Glutamatergic neuron (in vitro differentiated cells): ENCODE data around the gene CSGALNACT2. TPM values are rescaled to one million over a fixed set of nuclear protein-coding genes. Genes with fewer than 3 reads are reported as not detected.
A peak's percentile ranks its signal among the peaks of the same experiment; 100 is the strongest.

Source experiments
- DNase-seq: peaks from one replicate; pipeline ENCODE4 v3.0.0; 2022
- H3K27ac Mint-ChIP-seq: one replicate; pipeline ENCODE4 v1.8.0; 2020; ENCODE audit warnings: mild to moderate bottlenecking, mixed read lengths, inconsistent platforms; ENCODE audit not compliant: unreplicated experiment
- H3K27me3 Mint-ChIP-seq: one replicate; pipeline ENCODE4 v1.8.0; 2020; ENCODE audit warnings: mild to moderate bottlenecking, moderate library complexity, mixed read lengths, inconsistent platforms; ENCODE audit not compliant: unreplicated experiment
- H3K36me3 Mint-ChIP-seq: one replicate; pipeline ENCODE4 v1.8.0; 2020; ENCODE audit warnings: mild to moderate bottlenecking, mixed read lengths, inconsistent platforms; ENCODE audit not compliant: unreplicated experiment
- H3K4me1 Mint-ChIP-seq: one replicate; pipeline ENCODE4 v1.8.0; 2020; ENCODE audit warnings: mild to moderate bottlenecking, low read depth, mixed read lengths, inconsistent platforms; ENCODE audit not compliant: unreplicated experiment
- H3K4me3 Mint-ChIP-seq: one replicate; pipeline ENCODE4 v1.8.0; 2020; ENCODE audit warnings: mild to moderate bottlenecking, mixed read lengths, inconsistent platforms; ENCODE audit not compliant: unreplicated experiment
- H3K9me3 Mint-ChIP-seq: one replicate; pipeline ENCODE4 v1.8.0; 2020; ENCODE audit warnings: mild to moderate bottlenecking, moderate library complexity, mixed read lengths, inconsistent platforms; ENCODE audit not compliant: unreplicated experiment
- total RNA-seq: library from RNA; stranded (reverse); fragmentation: NEBNext Ultra II Directional; extraction: Animal tissue kit (Norgen Biotek cat#: 25700); gene quantifications from one replicate; pipeline ENCODE4 v1.2.1, GENCODE V29; 2021; ENCODE audit not compliant: unreplicated experiment
- TF ChIP-seq, protein P1 (sequence below): fragments of 200-600 bp; sonication (generic); IDR thresholded peaks from one replicate; pipeline ENCODE4 v1.5.0; 2021; ENCODE audit not compliant: partially characterized antibody, unreplicated experiment

Gene CSGALNACT2
- total RNA-seq, 1 donor from 2014 or later = 28.3 TPM

GRCh38 chr10:43214071-43214955, 76.1 kb downstream of the CSGALNACT2 start:
- Mint-ChIP-seq H3K4me3 (no peak overlapping the region), H3K36me3 (no peaks in the 10 kb centered on the region), H3K27me3 (peaks cover 18% of the 10 kb centered on the region), H3K27ac (no peak overlapping the region), H3K4me1 (peaks cover 15% of the 10 kb centered on the region), H3K9me3 (peaks cover 16% of the 10 kb centered on the region)
- DNase-seq = no peak
- TF ChIP-seq, protein P1, sequence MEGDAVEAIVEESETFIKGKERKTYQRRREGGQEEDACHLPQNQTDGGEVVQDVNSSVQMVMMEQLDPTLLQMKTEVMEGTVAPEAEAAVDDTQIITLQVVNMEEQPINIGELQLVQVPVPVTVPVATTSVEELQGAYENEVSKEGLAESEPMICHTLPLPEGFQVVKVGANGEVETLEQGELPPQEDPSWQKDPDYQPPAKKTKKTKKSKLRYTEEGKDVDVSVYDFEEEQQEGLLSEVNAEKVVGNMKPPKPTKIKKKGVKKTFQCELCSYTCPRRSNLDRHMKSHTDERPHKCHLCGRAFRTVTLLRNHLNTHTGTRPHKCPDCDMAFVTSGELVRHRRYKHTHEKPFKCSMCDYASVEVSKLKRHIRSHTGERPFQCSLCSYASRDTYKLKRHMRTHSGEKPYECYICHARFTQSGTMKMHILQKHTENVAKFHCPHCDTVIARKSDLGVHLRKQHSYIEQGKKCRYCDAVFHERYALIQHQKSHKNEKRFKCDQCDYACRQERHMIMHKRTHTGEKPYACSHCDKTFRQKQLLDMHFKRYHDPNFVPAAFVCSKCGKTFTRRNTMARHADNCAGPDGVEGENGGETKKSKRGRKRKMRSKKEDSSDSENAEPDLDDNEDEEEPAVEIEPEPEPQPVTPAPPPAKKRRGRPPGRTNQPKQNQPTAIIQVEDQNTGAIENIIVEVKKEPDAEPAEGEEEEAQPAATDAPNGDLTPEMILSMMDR = no peak

GRCh38 chr10:43214956-43215561, 76.8 kb downstream of the CSGALNACT2 start:
- Mint-ChIP-seq H3K4me1 (peaks cover 17% of the 10 kb centered on the region), H3K36me3 (no peaks in the 10 kb centered on the region), H3K27ac (no peak overlapping the region), H3K27me3 (peaks cover 18% of the 10 kb centered on the region), H3K4me3 (no peak overlapping the region), H3K9me3 (peaks cover 15% of the 10 kb centered on the region)
- DNase-seq = no peak
- TF ChIP-seq, protein P1 = no peak

DNA sequence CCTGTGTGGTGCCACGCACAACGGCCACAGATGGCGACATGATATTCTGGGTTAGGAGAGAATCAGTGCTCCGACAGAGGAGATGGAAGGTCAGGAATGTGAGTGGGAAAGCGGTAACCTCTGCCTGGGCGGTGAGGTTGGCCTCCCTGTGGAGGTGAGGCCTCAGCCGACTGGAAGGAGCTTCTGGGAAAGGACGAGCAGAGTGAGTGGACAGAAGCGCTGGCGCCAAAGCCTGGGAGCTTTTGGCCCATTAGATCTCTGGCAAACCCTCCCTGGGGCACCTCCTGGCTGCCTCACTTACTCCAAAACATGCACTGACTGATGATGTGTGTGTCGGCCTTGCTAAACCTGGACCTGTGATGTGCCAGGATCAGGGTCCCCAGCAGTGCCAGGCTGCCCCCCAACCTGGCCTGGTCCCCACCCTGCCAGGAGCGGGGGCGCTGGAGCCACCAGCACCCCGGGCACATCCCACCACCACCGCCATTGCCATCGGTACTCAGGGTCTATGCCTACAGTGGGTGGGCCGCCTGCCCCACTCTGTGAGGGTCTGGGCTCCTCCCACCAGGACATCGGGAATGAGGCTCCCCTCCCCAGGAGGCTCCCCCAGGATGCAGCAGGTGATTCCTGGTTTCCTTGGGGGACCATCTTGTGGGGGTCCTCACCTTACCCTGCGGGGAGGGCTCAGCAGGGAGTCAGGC, 77.7 kb downstream of the CSGALNACT2 start:
- no peak for DNase-seq
- Mint-ChIP-seq H3K27ac (peak overlapping the region; percentile 6), H3K4me1 (peaks cover 17% of the 10 kb centered on the region), H3K4me3 (no peak overlapping the region), H3K36me3 (no peaks in the 10 kb centered on the region), H3K27me3 (peaks cover 18% of the 10 kb centered on the region), H3K9me3 (peaks cover 15% of the 10 kb centered on the region)
- TF ChIP-seq, protein P1 = no peak

DNA sequence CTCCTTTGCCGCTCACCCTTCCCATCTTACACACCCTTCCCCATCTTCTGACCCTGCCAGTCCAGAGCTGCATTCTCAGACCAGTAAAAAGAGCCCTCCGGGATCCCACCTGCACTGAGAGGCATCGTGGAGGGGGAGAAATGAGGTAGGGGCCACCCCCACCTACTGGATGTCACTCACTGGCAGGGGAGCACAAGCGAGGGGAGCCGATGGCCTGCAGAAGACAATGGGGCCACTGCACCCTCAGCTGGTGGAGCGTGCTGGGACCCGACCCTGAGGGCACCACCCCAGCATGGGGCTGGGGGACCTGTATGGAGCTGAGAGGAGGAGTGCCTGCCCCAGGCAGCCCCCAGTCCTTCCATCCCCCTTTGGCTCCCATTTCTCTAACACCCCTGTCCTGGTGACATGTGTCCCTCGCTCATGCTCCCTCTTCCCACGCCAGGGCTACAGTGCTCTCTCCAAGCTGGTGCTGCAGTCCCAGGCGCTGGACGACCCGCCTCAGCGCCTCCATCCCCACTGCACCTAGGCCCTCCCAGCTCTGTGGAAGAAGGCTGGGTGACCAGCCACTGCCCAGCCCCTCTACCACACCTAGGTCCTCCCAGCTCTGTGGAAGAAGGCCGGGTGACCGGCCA, 78.8 kb downstream of the CSGALNACT2 start:
- no peak overlapping the region for H3K4me3 Mint-ChIP-seq
- peaks cover 15% of the 10 kb centered on the region for H3K9me3 Mint-ChIP-seq
- H3K4me1 Mint-ChIP-seq = peaks cover 26% of the 10 kb centered on the region
- peaks cover 21% of the 10 kb centered on the region for H3K27me3 Mint-ChIP-seq
- H3K36me3 Mint-ChIP-seq = no peaks in the 10 kb centered on the region
- TF ChIP-seq, protein P1 = no peak
- no peak for DNase-seq
- no peak overlapping the region for H3K27ac Mint-ChIP-seq
